Kasumi-1 (cell line): ENCODE measurements around the gene TM9SF2.
A peak's percentile ranks its signal among the peaks of the same experiment; 100 is the strongest.

Experiments used
- DNase-seq, 2 experiments: peaks; one replicate each; lab custom pipeline; 2025; lab: John Stamatoyannopoulos, UW

Gene TM9SF2

DNA sequence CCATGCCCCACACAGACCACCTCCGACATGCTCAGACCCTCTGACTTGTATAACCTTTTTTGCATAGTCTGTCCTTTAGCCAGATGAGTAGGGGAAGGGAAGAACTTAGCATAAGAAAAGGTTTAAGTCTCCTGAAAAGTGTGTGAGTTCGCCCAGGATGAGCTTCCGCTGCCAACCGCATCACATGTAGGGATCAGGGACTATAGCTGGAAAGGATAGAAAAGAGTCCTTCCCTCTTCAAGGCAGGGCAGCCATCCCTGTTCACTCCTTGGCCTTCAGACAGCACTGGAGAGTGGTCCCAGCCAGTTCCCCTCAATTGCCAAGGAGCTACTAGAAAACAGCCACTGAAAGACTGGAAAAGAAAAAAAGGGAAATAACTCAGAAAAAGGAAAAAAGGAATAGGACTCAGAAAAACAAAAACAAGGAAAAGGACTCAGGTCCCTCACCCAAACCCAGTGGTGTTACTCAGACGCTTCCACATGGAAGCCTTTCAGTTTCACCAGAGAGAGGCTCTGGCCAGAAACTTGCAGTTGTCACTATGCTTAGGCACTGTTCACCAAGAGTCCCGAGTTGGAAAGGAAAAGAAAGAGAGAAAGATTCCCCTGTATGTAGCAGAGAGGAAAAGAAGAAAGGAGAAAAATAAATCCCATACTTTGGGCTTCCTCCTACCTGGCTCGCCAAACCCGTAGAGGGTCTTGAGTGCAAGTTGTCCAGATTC lies 5.6 kb upstream of the TM9SF2 start:
- no peak for DNase-seq

GRCh38 chr13:99496184-99497142 lies 4.8 kb upstream of the TM9SF2 start:
- peak; percentile 88 to 92 for DNase-seq

GRCh38 chr13:99498171-99499161 lies 2.8 kb upstream of the TM9SF2 start:
- peak; percentile 94 for DNase-seq

DNA sequence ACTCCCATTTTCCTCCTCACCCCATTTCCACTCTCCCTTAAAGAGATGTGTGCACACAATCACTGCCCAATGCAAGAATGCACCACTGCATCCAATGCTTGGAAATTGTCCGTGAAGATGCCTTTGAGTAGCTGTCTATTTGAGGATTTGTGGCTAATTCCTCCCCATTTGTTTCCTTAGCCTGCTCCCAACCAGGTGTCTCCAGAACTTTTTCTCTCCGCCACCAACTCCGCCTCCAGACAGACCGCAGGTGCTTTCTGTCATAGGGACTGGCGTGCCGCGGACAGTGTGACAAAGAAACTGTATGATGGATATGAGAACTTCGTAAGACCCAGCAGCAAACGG lies 461 bp upstream of the TM9SF2 start:
- DNase-seq: no peak

GRCh38 chr13:99501848-99502301 lies 603 bp downstream of the TM9SF2 start:
- no peak for DNase-seq

DNA sequence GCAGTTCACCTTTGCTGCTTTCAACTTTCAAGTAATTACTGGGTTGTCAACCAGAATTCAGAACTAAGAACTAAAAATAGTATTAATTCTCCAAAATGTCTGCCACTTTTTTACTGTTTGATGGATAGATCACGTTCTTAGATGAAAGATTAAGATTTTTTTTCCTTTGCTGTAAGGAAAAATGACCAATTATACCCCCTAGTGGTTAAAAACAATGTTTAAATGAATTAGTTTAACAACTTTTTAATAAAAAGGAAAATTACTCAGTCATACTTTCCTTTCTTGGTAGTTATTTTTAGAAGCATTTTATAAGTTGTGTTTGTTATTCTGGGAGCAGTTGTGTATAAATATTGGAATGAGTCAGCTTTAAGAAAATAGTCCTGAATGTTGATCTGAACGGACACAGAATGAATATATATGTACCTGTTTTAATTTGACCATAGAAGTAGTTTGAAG lies 4.6 kb downstream of the TM9SF2 start:
- peak; percentile 30 to 62 for DNase-seq

DNA sequence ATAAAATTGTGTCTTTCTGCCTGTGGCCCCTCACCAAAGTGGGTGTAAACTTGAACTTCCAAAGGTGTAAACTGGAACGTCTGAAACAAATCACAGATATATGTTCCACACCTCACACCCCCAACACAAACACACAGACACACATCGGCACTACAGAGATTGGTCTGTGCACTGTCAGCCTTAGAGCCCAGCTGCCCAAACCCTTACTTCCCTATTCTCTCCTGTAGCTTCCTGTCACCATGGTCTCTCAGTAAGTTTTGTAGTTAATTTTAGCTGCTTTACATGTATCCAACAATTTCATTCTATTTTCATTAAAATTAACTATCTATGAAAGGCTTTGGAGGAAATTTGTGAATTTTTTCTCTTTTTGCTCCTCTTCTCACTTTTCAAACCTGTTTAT lies 5.4 kb downstream of the TM9SF2 start:
- DNase-seq: peak; percentile 87 to 93

- DNase-seq: peak in 1 of 2 experiments; percentile 39
Measured at GRCh38 chr13:99507054-99507453, 5.8 kb downstream of the TM9SF2 start.

DNA sequence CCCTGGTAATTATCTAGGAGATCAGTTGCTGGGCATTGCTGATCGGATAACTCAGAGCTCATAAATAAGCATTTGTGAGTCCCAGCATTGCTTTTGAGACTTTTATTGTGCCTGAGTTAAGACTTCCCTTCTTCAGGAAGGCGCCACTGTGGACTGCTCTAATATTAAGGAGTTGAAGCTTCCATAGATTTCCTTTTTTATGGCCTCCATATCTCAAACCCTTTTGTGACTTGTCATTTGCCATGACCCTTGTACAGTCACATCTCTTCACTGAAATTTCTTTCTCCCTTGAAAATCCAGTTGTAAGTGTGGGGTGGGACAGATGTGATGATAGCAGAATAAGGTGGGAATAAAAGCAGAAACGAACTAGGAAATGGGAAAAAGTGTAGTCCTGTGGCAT lies 6.3 kb downstream of the TM9SF2 start:
- no peak for DNase-seq

DNA sequence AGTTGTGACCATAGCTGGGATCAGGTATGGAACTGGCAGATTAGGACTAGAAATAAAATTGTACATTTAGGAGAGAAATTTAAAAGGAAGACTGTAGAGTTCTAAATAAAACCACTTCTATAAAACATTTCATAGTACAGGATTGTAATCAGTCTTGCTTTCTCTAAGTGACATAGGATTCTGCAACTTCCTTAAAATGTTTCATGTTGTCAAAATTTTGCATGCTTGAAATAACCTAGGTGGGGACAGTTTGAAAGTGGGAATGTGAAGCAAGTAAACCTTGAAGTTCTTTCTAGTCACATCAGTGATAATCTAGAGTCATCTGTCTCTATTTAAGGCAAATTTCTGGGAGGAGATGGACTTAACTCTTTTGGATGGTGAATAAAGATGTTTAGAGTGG lies 6.7 kb downstream of the TM9SF2 start:
- peak in 1 of 2 experiments; percentile 8 for DNase-seq

GRCh38 chr13:99509479-99509878 lies 8.2 kb downstream of the TM9SF2 start:
- no peak for DNase-seq

DNA sequence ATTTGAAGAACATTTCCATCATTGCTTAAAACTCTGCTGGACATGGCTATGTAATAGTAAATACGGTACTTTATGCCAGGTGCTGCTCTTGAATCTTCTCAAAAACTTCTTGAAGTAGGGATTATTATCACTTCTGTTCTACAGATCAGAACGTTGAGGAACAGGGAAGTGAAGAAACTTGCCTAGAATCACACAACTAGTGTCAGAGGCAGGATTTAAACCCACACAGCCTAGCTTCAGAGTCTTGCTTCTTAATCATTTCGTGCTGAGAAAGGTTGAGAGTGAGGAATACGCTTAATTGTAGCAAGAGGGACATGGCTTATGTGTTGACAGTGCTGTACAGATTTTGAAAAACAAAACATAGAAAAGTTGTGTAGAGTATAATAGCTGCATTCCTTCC lies 13.5 kb downstream of the TM9SF2 start:
- DNase-seq: no peak

DNA sequence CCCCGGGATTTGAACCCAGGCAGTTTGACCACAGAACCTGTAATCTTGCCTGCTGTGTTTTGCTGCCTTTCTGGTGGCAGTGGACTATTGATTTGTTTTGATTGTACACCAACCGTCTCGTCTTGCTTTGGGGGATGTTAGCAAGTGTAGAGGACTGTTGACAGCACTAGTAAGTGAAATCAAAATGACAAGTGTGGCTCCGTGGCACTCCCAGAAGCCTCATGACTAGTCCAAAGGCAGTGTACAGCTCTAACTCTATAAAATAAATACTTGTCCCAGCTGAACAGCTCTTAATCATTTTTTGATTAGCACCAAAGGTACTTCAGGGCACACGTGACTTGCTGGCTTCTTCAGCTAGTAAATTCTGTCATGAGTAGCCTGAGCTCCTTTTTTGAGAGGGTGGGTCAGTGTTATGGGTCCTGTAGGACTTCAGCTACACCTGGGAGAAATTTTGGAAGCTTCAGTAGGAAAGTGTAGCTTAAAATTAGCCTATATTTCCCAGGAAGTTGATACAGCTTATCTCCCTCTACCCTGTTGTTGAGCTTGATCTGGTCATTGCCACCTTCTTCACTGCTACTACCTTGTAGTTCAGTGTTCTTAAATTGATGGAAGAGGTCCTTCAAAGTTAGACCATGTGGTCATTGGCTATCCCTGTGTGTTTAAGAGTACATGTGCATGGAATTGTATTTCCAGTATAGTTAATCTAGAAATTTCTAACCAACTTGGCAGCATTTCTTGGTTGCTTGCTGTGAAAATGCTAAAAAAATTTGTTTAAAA lies 15.1 kb downstream of the TM9SF2 start:
- no peak for DNase-seq

DNA sequence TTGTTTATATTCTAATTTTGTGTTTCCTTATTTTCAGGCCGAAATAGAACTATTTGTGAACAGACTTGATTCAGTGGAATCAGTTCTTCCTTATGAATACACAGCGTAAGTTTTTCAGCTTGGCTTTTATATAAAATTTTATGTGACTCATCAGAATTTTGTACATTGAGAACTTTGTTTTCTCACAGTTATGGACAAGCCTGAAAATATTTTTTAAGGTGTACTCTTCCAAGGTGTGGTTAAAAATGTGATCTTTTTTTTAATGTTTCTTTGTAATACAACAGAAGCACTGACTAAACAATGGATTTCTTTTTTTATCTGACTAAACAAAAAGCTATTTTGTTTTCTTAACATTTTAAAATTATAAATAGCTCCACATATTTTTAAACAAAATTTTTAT lies 16.3 kb downstream of the TM9SF2 start:
- DNase-seq: no peak

DNA sequence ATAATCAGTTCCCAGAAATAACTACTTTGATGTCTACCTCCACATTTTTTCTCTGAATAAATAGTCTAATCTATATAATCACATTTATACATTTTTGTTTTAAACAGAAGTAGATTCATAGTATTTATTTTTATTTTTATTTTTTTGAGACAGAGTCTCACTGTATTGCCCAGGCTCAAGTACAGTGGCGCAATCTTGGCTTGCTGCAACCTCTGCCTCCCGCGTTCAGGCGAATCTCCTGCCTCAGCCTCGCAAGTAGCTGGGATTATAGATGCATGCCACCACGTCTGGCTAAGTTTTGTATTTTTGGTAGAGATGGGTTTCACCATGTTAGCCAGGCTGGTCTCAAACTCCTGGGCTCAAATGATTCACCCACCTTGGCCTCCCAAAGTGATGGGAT lies 16.7 kb downstream of the TM9SF2 start:
- no peak for DNase-seq

GRCh38 chr13:99522298-99522697 lies 21.0 kb downstream of the TM9SF2 start:
- DNase-seq: no peak

DNA sequence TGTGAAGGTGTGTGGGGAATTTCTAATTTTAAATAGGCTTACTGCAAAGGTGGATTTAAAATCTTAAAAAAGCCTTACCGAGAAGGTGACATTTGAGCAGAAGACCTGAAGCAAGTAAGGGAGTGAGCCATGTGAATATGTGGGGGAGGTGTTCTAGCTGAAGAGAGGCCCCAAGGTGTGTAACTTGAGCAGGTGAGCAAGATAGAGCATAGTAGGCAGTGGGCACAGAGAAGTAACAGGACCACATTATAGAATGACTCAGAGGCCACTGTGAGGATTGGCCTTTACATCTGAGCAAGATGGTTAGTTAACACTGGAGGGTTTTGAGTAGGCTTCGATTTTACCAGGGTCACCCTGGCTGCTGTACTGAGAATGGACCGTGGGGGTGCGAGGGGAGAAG lies 22.6 kb downstream of the TM9SF2 start:
- no peak for DNase-seq

GRCh38 chr13:99525967-99526366 lies 24.7 kb downstream of the TM9SF2 start:
- DNase-seq: no peak

DNA sequence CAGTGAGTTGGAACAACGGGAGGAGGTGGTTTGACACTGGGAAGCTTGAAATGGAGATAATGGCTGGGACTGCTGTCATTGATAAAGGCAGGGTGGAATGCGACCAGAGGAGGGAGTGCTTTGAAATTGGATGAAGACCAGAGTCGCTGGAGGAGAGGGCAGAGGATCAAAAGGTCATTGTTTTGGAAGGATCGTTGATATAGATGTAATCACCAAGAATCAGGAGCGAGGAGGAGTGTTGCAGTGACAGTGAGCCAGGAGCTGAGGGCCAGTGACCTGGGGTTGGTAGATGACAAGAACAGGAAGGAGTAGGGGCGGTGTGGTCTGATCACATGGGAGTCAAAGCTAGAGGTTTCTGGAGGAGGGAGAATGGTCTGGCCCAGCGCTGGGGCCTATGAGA lies 25.3 kb downstream of the TM9SF2 start:
- peak in 1 of 2 experiments; percentile 15 for DNase-seq

GRCh38 chr13:99527301-99527700 lies 26.0 kb downstream of the TM9SF2 start:
- DNase-seq: no peak

DNA sequence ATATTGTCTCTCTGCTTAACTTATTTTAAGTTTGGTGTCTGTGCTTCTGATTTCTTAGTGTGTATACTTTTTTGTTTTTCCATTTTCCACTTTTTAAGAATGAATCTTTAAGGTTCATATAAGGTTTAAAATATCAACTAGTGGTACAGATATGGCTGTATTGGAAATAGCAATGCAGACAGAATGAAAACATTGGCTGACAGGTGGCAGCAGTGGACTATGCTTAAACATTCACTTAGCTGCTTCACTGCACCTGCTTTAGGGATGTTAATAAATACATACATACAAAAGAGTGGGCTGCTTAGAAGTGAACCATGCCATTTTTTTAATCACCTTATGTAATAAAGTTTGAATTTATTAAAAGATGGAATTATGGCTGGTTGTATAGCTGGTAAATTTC lies 27.3 kb downstream of the TM9SF2 start:
- DNase-seq: peak in 1 of 2 experiments; percentile 5
